ENCODE data around the gene CCDC51. TPM values are rescaled to one million over a fixed set of nuclear protein-coding genes. Genes with fewer than 3 reads are reported as not detected.

CCDC51 gene
- total and polyA plus RNA-seq, 9 of the 15 experiments (the other 6 are each of a cell fraction or from before 2014, with no cell fraction given) = 6.5 to 18.6 (median 15.7) TPM

GRCh38 chr3:48446425-48447193 is 6.7 kb upstream of the CCDC51 start, which contains the start of gene ATRIP (continued):
- TF ChIP-seq HDAC6 (IDR thresholded peaks at IDR 0.05; ENCODE audit: low read depth, low read length) (no peak), ZNF551 (CRISPR knock-in tag; IDR thresholded peaks at IDR 0.05) (no peak), ILF3 (IDR thresholded peaks at IDR 0.05; ENCODE audit: borderline replicate concordance) (peak; percentile 46; the same call in 1 of the 2 replicates), NCOA2 (IDR thresholded peaks at IDR 0.05; ENCODE audit: partially characterized antibody in 2 of 2) (no peak), RB1 (IDR thresholded peaks at IDR 0.05; ENCODE audit: low read depth) (peak; percentile 77), NBN (IDR thresholded peaks at IDR 0.05; ENCODE audit: low read depth) (no peak), GABPB1 (CRISPR knock-in tag; IDR thresholded peaks at IDR 0.05) (peak; percentile 73; the same call in 1 of the 2 replicates), COPS2 (conservative IDR thresholded peaks at IDR 0.05) (no peak), KLF1 (tag; IDR thresholded peaks at IDR 0.05) (0 out of 2 replicates have a peak, but pooled peaks have one; percentile 52), PHB (CRISPR knock-in tag; IDR thresholded peaks at IDR 0.05) (no peak), CBX2 (IDR thresholded peaks at IDR 0.05; ENCODE audit: insufficient read depth, low read length, poor library complexity, severe bottlenecking) (no peak), ETV5 (CRISPR knock-in tag; IDR thresholded peaks at IDR 0.05; ENCODE audit: low read depth) (peak; percentile 24; the same call in 1 of the 2 replicates), NR2C1 (IDR thresholded peaks at IDR 0.05) (no peak), NR2C1 (tag; IDR thresholded peaks at IDR 0.05) (no peak), FOXJ3 (CRISPR knock-in tag; IDR thresholded peaks at IDR 0.05) (no peak), MEF2A (IDR thresholded peaks at IDR 0.05; ENCODE audit: control insufficient read depth, low read depth, low read length) (no peak), PKNOX1 (IDR thresholded peaks at IDR 0.05) (peak; percentile 49; the same call in 1 of the 2 replicates), HDAC8 (tag; IDR thresholded peaks at IDR 0.05) (no peak), ELF2 (CRISPR knock-in tag; IDR thresholded peaks at IDR 0.05) (no peak), NEUROD1 (IDR thresholded peaks at IDR 0.05; ENCODE audit: borderline replicate concordance, low read depth, low read length, partially characterized antibody) (no peak)
- TF ChIP-seq, protein P1, sequence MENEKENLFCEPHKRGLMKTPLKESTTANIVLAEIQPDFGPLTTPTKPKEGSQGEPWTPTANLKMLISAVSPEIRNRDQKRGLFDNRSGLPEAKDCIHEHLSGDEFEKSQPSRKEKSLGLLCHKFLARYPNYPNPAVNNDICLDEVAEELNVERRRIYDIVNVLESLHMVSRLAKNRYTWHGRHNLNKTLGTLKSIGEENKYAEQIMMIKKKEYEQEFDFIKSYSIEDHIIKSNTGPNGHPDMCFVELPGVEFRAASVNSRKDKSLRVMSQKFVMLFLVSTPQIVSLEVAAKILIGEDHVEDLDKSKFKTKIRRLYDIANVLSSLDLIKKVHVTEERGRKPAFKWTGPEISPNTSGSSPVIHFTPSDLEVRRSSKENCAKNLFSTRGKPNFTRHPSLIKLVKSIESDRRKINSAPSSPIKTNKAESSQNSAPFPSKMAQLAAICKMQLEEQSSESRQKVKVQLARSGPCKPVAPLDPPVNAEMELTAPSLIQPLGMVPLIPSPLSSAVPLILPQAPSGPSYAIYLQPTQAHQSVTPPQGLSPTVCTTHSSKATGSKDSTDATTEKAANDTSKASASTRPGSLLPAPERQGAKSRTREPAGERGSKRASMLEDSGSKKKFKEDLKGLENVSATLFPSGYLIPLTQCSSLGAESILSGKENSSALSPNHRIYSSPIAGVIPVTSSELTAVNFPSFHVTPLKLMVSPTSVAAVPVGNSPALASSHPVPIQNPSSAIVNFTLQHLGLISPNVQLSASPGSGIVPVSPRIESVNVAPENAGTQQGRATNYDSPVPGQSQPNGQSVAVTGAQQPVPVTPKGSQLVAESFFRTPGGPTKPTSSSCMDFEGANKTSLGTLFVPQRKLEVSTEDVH (IDR thresholded peaks at IDR 0.05; ENCODE audit: low read depth, partially characterized antibody) = no peak
- TF ChIP-seq, protein P2, sequence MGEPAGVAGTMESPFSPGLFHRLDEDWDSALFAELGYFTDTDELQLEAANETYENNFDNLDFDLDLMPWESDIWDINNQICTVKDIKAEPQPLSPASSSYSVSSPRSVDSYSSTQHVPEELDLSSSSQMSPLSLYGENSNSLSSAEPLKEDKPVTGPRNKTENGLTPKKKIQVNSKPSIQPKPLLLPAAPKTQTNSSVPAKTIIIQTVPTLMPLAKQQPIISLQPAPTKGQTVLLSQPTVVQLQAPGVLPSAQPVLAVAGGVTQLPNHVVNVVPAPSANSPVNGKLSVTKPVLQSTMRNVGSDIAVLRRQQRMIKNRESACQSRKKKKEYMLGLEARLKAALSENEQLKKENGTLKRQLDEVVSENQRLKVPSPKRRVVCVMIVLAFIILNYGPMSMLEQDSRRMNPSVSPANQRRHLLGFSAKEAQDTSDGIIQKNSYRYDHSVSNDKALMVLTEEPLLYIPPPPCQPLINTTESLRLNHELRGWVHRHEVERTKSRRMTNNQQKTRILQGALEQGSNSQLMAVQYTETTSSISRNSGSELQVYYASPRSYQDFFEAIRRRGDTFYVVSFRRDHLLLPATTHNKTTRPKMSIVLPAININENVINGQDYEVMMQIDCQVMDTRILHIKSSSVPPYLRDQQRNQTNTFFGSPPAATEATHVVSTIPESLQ (CRISPR knock-in tag; IDR thresholded peaks at IDR 0.05) = no peak
- TF ChIP-seq, protein P3, sequence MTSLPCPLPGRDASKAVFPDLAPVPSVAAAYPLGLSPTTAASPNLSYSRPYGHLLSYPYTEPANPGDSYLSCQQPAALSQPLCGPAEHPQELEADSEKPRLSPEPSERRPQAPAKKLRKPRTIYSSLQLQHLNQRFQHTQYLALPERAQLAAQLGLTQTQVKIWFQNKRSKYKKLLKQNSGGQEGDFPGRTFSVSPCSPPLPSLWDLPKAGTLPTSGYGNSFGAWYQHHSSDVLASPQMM (CRISPR knock-in tag; IDR thresholded peaks at IDR 0.05) = no peak

All from K562 (cell line).